ENCODE results near the gene SUSD1.

The SUSD1 gene

DNA sequence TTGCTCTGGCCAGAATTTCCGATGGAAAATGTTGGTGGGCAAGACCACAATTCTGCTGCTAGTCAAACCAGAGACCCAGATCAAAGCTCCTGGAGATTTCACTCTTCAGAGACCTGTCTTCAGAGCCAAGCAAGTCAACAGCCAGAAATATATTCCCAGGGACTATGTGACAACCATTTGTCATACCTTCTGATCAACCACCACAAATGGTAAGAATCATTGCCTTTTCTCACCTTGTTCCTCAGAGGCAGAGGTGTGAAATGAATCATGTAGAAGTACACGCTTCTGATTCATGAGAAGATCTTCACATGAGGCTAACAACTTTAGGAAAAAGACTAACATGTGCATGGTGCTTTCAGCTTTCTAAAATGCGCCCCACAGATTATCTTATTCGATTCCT is 53.5 kb downstream of the SUSD1 start:
- Histone ChIP-seq H3K27ac (no peak overlapping the region), H3K4me3 (no peak overlapping the region)
- TF ChIP-seq, protein P1, sequence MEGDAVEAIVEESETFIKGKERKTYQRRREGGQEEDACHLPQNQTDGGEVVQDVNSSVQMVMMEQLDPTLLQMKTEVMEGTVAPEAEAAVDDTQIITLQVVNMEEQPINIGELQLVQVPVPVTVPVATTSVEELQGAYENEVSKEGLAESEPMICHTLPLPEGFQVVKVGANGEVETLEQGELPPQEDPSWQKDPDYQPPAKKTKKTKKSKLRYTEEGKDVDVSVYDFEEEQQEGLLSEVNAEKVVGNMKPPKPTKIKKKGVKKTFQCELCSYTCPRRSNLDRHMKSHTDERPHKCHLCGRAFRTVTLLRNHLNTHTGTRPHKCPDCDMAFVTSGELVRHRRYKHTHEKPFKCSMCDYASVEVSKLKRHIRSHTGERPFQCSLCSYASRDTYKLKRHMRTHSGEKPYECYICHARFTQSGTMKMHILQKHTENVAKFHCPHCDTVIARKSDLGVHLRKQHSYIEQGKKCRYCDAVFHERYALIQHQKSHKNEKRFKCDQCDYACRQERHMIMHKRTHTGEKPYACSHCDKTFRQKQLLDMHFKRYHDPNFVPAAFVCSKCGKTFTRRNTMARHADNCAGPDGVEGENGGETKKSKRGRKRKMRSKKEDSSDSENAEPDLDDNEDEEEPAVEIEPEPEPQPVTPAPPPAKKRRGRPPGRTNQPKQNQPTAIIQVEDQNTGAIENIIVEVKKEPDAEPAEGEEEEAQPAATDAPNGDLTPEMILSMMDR (IDR thresholded peaks at IDR 0.05) = no peak
- DNase-seq (ENCODE audit: low spot score) = no peak

DNA sequence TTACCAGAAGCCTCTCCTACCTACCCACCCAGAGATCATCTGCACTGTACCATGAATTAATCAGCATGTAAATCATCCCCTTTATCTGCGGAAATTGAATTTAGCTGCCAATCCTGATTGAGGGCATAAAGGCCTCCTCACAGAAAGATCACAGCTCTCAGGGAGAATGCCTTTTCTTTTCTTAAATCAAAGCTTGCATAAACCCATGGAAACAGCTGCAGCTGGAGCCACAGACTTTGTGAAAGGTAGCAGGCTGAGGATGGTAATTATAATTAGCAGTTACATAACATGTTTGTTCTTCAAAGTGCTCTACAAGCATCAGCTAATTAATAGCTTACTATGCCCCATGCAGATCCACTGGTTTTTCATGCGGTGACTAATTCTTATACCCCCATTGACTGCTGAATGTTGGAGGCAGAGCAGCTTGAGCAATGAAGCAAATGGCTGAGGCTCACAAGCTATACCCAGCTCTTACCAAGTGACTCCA is 54.6 kb downstream of the SUSD1 start:
- no peak overlapping the region for H3K4me3 ChIP-seq
- TF ChIP-seq, protein P1 (IDR thresholded peaks at IDR 0.05) = no peak
- no peak overlapping the region for H3K27ac ChIP-seq
- DNase-seq (ENCODE audit: low spot score) = no peak

DNA sequence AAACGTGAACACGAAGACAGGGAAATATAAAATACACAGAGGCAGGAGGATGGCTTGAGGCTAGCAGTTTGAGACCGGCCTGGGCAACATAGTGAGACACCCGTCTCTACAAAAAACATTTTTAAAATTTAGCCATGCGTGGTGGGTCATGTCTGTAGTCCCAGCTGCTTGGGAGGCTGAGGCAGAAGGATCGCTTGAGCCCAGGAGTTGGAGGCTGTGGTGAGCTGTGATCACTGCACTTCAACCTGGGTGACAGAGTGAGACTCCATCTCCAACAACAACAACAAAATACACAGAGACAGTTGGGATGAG is 55.1 kb downstream of the SUSD1 start:
- TF ChIP-seq, protein P1 (IDR thresholded peaks at IDR 0.05) = no peak
- DNase-seq (ENCODE audit: low spot score) = no peak
- Histone ChIP-seq H3K27ac (no peak overlapping the region), H3K4me3 (no peak overlapping the region)

DNA sequence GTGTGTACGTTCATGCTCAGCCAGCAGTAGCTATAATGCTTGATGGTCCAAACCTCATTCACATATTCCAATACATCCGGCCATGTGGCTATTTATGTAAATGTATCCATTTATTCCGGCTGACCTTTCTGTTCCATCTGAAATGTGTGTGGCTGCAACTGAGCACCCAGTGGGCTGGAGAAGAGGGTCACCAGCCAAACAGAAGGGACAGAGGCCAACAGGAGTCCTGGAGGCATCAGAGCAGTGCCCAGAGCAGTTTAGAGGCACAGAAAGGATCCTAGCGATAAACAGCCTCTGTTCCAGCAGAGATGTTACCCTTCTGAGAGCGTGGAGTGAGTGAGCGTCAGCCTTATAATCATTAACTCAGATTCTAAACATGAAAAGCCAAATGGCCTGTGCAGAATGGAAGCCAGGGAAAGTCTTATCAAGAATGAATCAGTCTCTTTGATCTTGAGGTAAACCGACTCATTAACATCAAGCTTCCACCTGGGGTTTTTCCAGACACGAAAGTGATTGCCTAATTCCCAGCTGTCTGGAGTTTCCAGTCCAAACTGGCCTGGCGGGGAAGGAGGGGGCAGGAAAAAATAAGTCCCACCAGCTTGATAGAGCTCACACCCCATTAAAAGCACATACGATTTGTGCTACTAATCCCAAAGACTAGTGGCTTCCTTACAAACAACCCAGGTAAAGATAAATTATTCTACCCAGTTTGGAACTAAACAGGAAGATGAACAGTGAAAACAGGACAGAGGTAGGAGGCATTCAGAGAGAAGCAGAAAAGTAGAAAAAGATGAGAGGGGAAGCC is 55.7 kb downstream of the SUSD1 start:
- H3K27ac ChIP-seq = no peak overlapping the region
- H3K4me3 ChIP-seq = no peak overlapping the region
- TF ChIP-seq, protein P1 (IDR thresholded peaks at IDR 0.05) = no peak
- no peak for DNase-seq (ENCODE audit: low spot score)

DNA sequence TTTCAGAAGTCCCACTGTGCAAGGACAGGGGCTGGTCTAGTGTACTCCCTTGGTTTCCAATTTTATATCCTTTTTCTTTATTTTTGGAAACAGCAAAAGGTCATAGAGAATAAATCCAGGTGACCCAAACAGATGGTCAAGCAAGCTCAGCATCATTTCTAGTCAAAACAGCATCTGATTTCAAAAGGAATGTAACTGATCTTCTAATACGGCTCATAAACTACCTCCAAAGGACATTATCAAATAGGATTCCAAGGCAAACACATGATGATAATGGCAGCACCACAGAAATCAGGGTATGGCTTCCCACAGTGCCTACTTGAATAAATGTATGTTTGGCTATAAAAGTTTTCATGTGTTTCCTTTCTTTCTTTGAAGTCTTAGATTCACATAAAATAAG is 57.1 kb downstream of the SUSD1 start:
- Histone ChIP-seq H3K4me3 (no peak overlapping the region), H3K27ac (no peak overlapping the region)
- TF ChIP-seq, protein P1 (IDR thresholded peaks at IDR 0.05) = no peak
- DNase-seq (ENCODE audit: low spot score) = no peak

DNA sequence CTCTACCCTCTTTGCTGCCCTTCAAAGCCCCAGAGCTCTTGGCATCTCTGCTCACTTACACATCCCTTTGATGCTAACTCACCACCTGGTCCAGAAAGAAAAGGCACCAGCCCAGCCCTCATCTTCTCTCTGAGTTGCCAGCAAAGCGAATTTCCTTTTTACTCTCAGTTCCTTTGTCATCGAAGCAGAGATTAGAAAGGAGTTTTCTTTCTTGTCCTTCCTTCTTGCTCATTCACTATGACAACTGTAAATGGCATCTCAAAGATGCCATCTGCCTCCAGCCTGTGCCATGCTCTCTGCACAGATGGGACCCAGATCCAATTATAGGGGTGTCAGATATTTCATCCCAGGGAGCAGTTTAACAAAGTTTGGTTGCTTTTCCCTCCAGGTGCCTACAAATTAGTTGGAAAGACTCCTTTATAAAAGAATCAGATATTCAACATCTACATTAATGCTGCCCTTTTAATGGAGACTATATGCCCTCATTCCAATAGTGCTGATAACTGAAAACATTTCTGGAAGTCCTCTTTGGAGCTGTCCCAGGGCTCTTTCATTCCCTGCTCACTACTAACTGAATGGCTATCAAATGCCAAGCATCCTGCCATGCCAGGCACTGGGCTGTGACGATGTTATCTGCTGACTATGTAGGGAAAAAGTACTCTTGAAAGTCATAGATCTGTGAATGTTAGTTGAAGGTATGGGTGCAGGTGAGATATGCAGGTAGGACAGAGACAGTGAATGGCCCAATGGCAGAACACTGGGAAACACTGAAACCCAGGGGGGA is 58.9 kb downstream of the SUSD1 start:
- Histone ChIP-seq H3K4me3 (no peak overlapping the region), H3K27ac (no peak overlapping the region)

More for the DNA sequence above, 58.9 kb downstream of the SUSD1 start:
- TF ChIP-seq, protein P1 (IDR thresholded peaks at IDR 0.05) = no peak
- DNase-seq (ENCODE audit: low spot score) = no peak

Measured in coronary artery (tissue), 2 donors.